Effector memory CD4-positive, alpha-beta T cell (primary cell): ENCODE results near the gene MS4A15.
A peak's percentile ranks its signal among the peaks of the same experiment; 100 is the strongest.

ENCODE experiments used
- DNase-seq, 3 donors: peaks; one replicate each; pipeline ENCODE4 v3.0.0-alpha.2; 2020
- H3K27ac ChIP-seq: 2 replicates; pipeline ENCODE4 v1.7.0; 2013; ENCODE audit warnings: mild to moderate bottlenecking, low read length, moderate library complexity; ENCODE audit not compliant: insufficient read depth, poor library complexity, severe bottlenecking
- H3K27me3 ChIP-seq: replicated peaks from 2 replicates; pipeline ENCODE4 v1.7.0; 2013; ENCODE audit warnings: mild to moderate bottlenecking, low read length; ENCODE audit not compliant: insufficient read depth, control insufficient read depth, poor library complexity, severe bottlenecking
- H3K36me3 ChIP-seq: 2 replicates; pipeline ENCODE4 v1.7.0; 2013; ENCODE audit warnings: mild to moderate bottlenecking, low read length, moderate library complexity; ENCODE audit not compliant: control insufficient read depth, insufficient read depth
- H3K4me1 ChIP-seq: 2 replicates; pipeline ENCODE4 v1.7.0; 2013; ENCODE audit warnings: low read length, mild to moderate bottlenecking; ENCODE audit not compliant: control insufficient read depth, insufficient read depth, poor library complexity, severe bottlenecking
- H3K4me3 ChIP-seq: 2 replicates; pipeline ENCODE4 v1.7.0; 2013; ENCODE audit warnings: low read length, low read depth, mild to moderate bottlenecking; ENCODE audit not compliant: insufficient read depth, poor library complexity, severe bottlenecking
- H3K9me3 ChIP-seq: 2 replicates; pipeline ENCODE4 v1.7.0; 2013; ENCODE audit warnings: mild to moderate bottlenecking, low read length, moderate library complexity; ENCODE audit not compliant: control insufficient read depth

The MS4A15 gene

DNA sequence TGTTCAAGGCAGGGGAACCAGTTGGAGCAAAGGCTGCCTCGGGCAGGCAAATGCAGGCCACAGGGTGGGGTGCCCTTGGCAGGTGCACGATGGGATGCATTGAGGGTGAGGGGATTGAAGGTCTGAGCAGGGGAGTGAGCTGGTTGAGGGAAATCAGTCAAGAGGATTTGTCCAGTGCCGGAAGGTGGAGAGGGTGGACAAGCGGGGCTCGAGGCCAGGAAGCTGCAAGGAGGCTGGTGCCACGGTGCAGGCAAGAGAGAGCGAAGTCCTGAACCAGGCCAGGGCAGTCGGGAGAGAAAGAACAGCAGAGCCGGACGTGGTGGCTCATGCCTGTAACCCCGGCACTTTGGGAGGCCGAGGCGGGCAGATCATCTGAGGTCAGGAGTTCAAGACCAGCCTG, 18.1 kb downstream of the MS4A15 start:
- Histone ChIP-seq H3K27ac (no peak overlapping the region), H3K27me3 (no peaks in the 10 kb centered on the region), H3K9me3 (no peaks in the 10 kb centered on the region), H3K4me1 (no peaks in the 10 kb centered on the region), H3K4me3 (no peak overlapping the region), H3K36me3 (no peaks in the 10 kb centered on the region)
- no peak for DNase-seq

GRCh38 chr11:60775420-60775961, 18.8 kb downstream of the MS4A15 start:
- no peaks in the 10 kb centered on the region for H3K9me3 ChIP-seq
- H3K36me3 ChIP-seq = no peaks in the 10 kb centered on the region
- H3K4me1 ChIP-seq = no peaks in the 10 kb centered on the region
- H3K4me3 ChIP-seq = no peak overlapping the region
- no peaks in the 10 kb centered on the region for H3K27me3 ChIP-seq
- DNase-seq = peak; percentile 49 to 62 (median 58)
- H3K27ac ChIP-seq = no peak overlapping the region

GRCh38 chr11:60776167-60776566, 19.5 kb downstream of the MS4A15 start:
- H3K9me3 ChIP-seq = no peaks in the 10 kb centered on the region
- H3K4me1 ChIP-seq = no peaks in the 10 kb centered on the region
- no peaks in the 10 kb centered on the region for H3K27me3 ChIP-seq
- DNase-seq = no peak
- no peak overlapping the region for H3K4me3 ChIP-seq
- H3K36me3 ChIP-seq = no peaks in the 10 kb centered on the region
- H3K27ac ChIP-seq = no peak overlapping the region

GRCh38 chr11:60777106-60777505, 20.4 kb downstream of the MS4A15 start:
- no peak overlapping the region for H3K4me3 ChIP-seq
- no peaks in the 10 kb centered on the region for H3K4me1 ChIP-seq
- H3K27me3 ChIP-seq = no peaks in the 10 kb centered on the region
- H3K36me3 ChIP-seq = no peaks in the 10 kb centered on the region
- DNase-seq = no peak
- no peak overlapping the region for H3K27ac ChIP-seq
- H3K9me3 ChIP-seq = no peaks in the 10 kb centered on the region

GRCh38 chr11:60777572-60777971, 20.9 kb downstream of the MS4A15 start:
- Histone ChIP-seq H3K36me3 (no peaks in the 10 kb centered on the region), H3K4me1 (no peaks in the 10 kb centered on the region), H3K4me3 (no peak overlapping the region), H3K9me3 (no peaks in the 10 kb centered on the region), H3K27me3 (no peaks in the 10 kb centered on the region), H3K27ac (no peak overlapping the region)
- no peak for DNase-seq

- Histone ChIP-seq H3K27ac (no peak overlapping the region), H3K9me3 (no peaks in the 10 kb centered on the region), H3K4me3 (no peak overlapping the region), H3K27me3 (no peaks in the 10 kb centered on the region), H3K36me3 (no peaks in the 10 kb centered on the region), H3K4me1 (no peaks in the 10 kb centered on the region)
- no peak for DNase-seq
These were observed 23.4 kb downstream of the MS4A15 start for GRCh38 chr11:60780065-60780464.

DNA sequence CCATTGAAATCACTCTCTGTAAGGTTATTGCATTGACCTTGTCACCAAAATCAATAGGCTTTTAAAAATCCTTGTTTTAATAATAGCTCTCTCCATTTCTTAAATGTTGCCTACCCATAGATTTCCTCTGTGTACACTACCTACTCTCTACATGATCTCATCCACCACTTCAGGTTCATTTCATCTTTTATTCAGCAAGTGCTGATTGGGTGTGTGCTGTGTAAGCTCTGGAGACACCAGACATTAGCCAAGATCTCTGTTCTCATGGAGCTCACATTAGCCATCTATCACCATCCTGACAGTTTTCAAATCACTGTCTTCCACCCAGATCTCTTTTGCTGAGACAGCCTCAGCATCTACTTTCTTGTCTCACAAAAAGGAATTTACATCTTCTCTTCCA, 24.1 kb downstream of the MS4A15 start:
- DNase-seq = no peak
- H3K4me1 ChIP-seq = no peaks in the 10 kb centered on the region
- no peak overlapping the region for H3K4me3 ChIP-seq
- H3K27me3 ChIP-seq = no peaks in the 10 kb centered on the region
- H3K9me3 ChIP-seq = no peaks in the 10 kb centered on the region
- H3K27ac ChIP-seq = no peak overlapping the region
- H3K36me3 ChIP-seq = no peaks in the 10 kb centered on the region

DNA sequence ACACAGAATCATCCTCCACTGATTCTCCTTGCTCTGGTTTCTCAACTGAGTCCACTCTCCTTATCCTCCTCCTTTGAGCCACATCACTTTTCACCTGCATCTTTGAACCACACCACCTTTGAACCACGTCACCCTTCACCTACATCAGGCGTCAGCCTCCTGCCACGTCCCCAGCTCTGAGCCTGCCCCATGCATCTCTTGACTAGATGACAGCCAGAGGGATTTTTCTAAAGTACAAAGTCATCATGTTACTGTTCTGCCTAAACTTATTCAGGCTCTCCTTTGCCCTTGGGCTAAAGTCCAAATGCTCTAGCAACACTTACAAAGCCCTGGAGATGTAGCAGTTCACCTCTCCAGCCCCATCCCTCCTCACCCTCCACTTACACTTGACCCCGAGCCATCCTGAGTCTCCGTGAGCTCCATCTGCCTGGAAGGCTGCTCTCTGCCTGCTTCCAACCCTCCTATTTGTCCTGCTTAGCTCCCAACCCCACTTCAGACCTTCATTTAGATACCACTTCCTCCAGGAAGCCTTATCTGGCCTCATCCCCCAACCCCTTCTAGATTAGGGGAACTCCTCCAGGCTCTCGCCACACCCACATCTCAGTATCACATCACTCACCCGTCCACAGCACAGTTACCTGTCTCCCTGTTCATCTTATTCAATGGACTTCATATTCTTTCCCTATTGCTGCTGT, 24.8 kb downstream of the MS4A15 start:
- Histone ChIP-seq H3K27me3 (no peaks in the 10 kb centered on the region), H3K4me3 (no peak overlapping the region), H3K27ac (no peak overlapping the region), H3K36me3 (no peaks in the 10 kb centered on the region), H3K9me3 (no peaks in the 10 kb centered on the region), H3K4me1 (no peaks in the 10 kb centered on the region)
- DNase-seq = no peak

GRCh38 chr11:60781981-60782316, 25.3 kb downstream of the MS4A15 start:
- Histone ChIP-seq H3K4me1 (no peaks in the 10 kb centered on the region), H3K27ac (no peak overlapping the region), H3K27me3 (no peaks in the 10 kb centered on the region), H3K4me3 (no peak overlapping the region), H3K9me3 (no peaks in the 10 kb centered on the region), H3K36me3 (no peaks in the 10 kb centered on the region)
- DNase-seq = no peak

DNA sequence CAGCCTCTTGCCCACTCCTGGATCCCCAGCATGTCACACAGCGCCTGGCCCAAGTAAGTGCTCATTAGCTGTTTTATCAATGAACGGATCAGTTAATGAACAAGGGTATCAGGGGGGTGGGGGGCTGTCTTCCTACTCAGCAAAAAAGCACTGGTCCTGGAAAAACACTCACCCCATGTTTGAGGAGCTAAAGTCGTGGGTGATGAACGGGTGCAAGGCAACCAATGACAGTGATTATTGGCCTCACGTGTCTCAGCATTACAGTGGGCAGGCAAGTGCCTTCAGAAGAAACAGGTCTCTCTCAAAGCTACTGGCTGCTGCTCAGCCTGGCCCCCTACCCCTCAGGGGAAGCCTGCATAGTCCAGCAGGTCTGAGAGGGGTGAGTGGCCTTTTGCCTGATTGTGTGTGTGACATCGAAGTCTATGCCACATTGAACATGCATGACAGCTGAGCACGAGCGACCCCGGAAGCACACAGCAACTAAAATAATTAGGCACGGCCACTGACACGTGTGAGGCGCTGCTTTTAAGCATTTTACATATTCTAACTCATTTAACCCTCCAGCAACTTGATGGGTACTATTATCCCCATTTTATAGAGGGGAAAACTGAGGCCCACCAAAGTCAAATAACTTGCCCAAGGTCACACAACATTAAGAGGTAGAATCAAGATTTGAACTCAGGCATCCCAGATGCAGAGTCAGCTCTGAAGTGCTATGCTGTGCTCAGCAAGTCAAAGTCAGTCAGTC, 25.9 kb downstream of the MS4A15 start:
- no peak for DNase-seq
- H3K27me3 ChIP-seq = no peaks in the 10 kb centered on the region
- H3K9me3 ChIP-seq = no peaks in the 10 kb centered on the region
- no peaks in the 10 kb centered on the region for H3K36me3 ChIP-seq
- no peak overlapping the region for H3K27ac ChIP-seq
- H3K4me3 ChIP-seq = no peak overlapping the region
- H3K4me1 ChIP-seq = no peaks in the 10 kb centered on the region
